BJ (cell line): ENCODE data around the gene LILRA1. TPM values are rescaled to one million over a fixed set of nuclear protein-coding genes. Genes with fewer than 3 reads are reported as not detected.
"Not testable (repeated sequence)": the region's sequence is repeated elsewhere in the genome, so short reads cannot be mapped to it uniquely, and the experiment has no call there.

Experiments used
- CTCF ChIA-PET: fragments of 350-600 bp; formaldehyde crosslinking; extraction: SDS; loops from one replicate; lab custom pipeline; 2021; ENCODE audit warnings: antibody characterized with exemption, inconsistent platforms; lab: Yijun Ruan, JAX
- POLR2A ChIA-PET: fragments of 300-600 bp; sonication (Branson Sonifier 250); formaldehyde crosslinking; extraction: SDS; loops from one replicate; lab custom pipeline; 2021; ENCODE audit warnings: antibody characterized with exemption; lab: Charles Lee
- DNase-seq: peaks from one replicate; pipeline ENCODE4 v3.0.0-alpha.2; 2011; ENCODE audit warnings: low read depth
- H3K27me3 ChIP-seq: 2 replicates; pipeline ENCODE4 v1.6.0; 2011; ENCODE audit warnings: low read length; ENCODE audit not compliant: control insufficient read depth, insufficient read depth
- H3K36me3 ChIP-seq: 2 replicates; pipeline ENCODE4 v1.5.1; 2011; ENCODE audit warnings: low read length; ENCODE audit not compliant: control insufficient read depth, insufficient read depth
- H3K4me3 ChIP-seq: 2 replicates; pipeline ENCODE4 v1.5.1; 2011; ENCODE audit warnings: low read depth, mild to moderate bottlenecking, control low read depth, low read length
- CTCF ChIP-seq: IDR thresholded peaks from 2 replicates; pipeline ENCODE4 v1.5.1; 2011; ENCODE audit warnings: low read depth, mild to moderate bottlenecking, control low read depth, inconsistent platforms, low read length, moderate library complexity; ENCODE audit not compliant: insufficient read depth
- polyA plus RNA-seq: library from polyadenylated mRNA; depleted of rRNA; stranded (reverse); fragments of >200 nt; gene quantifications from 2 replicates; pipeline ENCODE4 v1.2.3, GENCODE V29; 2011

Gene LILRA1
- polyA plus RNA-seq, 1 experiment, result not detected

GRCh38 chr19:54577334-54577733 lies 16.1 kb upstream of the LILRA1 start:
- ChIA-PET POLR2A (no interaction called here), CTCF (no interaction called here)
- H3K4me3 ChIP-seq, result no peak overlapping the region
- no peak for TF ChIP-seq CTCF
- no peaks in the 10 kb centered on the region for H3K36me3 ChIP-seq
- no peak for DNase-seq
- no peaks in the 10 kb centered on the region for H3K27me3 ChIP-seq

DNA sequence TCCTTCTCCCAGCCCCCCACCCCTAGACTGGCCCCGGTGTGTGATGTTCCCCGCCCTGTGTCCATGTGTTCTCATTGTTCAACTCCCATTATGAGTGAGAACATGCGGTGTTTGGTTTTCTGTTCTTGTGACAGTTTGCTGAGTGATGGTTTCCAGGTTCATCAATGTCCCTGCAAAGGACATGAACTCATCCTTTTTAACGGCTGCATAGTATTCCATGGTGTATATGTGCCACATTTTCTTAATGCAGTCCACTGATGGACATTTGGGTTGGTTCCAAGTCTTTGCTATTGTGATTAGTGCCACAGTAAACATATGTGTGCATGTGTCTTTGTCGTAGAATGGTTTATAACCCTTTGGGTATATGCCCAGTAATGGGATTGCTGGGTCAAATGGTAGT lies 15.2 kb upstream of the LILRA1 start:
- CTCF ChIA-PET, DNase-seq, H3K36me3 ChIP-seq, H3K4me3 ChIP-seq, POLR2A ChIA-PET, H3K27me3 ChIP-seq: not testable (repeated sequence)

GRCh38 chr19:54586397-54586796 lies 7.0 kb upstream of the LILRA1 start:
- POLR2A ChIA-PET, result no interaction called here

DNA sequence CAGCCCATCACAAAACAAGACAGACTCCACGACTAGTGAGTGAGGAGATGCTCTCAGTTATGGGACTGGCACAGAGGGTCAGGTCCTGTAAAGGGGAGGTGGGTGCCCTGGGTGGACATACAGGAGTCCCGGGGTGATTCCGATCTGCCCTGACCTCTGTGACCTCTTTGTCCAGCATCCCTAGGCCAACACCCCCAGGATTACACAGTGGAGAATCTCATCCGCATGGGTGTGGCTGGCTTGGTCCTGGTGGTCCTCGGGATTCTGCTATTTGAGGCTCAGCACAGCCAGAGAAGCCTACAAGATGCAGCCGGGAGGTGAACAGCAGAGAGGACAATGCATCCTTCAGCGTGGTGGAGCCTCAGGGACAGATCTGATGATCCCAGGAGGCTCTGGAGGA lies 6.4 kb upstream of the LILRA1 start:
- Histone ChIP-seq H3K36me3 (no peaks in the 10 kb centered on the region), H3K27me3 (no peaks in the 10 kb centered on the region), H3K4me3 (no peak overlapping the region)
- TF ChIP-seq CTCF, result no peak
- DNase-seq, result no peak
- ChIA-PET POLR2A (no interaction called here), CTCF (no interaction called here)

More at GRCh38 chr19:54586397-54586796, 7.0 kb upstream of the LILRA1 start:
- no peak for TF ChIP-seq CTCF
- CTCF ChIA-PET, result no interaction called here
- Histone ChIP-seq H3K4me3 (no peak overlapping the region), H3K27me3 (no peaks in the 10 kb centered on the region), H3K36me3 (no peaks in the 10 kb centered on the region)
- no peak for DNase-seq

DNA sequence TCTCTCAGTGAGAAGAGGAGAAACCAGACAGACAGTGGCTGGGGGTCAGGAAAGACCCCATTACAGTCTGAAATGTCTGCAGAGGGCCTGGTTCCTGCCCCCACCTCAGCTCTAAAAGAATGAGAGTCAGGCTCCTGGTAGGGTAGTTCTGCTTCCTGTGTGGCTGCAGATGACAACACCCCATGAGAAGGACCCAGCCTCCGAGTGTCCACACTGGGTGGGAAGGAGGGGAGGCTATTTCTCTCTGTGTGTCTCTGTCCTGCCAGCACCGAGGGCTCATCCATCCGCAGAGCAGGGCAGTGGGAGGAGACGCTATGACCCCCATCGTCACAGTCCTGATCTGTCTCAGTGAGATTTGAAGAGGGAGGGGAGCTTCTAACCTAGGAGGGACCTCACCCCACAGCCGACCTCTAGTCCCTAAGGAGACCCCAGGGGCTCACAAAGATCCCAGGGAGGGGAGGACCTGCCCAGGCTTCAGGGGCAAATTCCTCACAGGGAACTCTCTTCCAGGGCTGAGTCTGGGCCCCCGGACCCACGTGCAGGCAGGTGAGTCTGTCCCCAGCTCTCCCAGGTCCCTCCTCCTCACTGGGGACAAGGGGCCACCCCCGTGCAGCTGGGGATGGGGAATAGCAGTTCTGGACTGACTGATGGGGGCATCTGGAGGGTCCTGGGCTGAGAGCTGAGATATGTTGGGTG lies 647 bp downstream of the LILRA1 start:
- H3K4me3 ChIP-seq, POLR2A ChIA-PET, CTCF ChIA-PET, H3K27me3 ChIP-seq, DNase-seq, H3K36me3 ChIP-seq: not testable (repeated sequence)

DNA sequence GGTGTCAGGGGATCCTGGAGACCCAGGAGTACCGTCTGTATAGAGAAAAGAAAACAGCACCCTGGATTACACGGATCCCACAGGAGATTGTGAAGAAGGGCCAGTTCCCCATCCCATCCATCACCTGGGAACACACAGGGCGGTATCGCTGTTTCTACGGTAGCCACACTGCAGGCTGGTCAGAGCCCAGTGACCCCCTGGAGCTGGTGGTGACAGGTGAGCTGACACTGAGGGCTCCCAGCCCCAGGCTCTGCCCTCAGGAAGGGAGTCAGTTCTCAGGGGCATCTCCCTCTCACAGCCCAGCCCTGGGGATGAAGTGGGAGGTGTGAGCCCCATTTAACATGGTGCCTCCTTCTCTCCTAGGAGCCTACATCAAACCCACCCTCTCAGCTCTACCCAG lies 1.3 kb downstream of the LILRA1 start:
- TF ChIP-seq CTCF, result no peak
- POLR2A ChIA-PET, result no interaction called here
- CTCF ChIA-PET, result no interaction called here

DNA sequence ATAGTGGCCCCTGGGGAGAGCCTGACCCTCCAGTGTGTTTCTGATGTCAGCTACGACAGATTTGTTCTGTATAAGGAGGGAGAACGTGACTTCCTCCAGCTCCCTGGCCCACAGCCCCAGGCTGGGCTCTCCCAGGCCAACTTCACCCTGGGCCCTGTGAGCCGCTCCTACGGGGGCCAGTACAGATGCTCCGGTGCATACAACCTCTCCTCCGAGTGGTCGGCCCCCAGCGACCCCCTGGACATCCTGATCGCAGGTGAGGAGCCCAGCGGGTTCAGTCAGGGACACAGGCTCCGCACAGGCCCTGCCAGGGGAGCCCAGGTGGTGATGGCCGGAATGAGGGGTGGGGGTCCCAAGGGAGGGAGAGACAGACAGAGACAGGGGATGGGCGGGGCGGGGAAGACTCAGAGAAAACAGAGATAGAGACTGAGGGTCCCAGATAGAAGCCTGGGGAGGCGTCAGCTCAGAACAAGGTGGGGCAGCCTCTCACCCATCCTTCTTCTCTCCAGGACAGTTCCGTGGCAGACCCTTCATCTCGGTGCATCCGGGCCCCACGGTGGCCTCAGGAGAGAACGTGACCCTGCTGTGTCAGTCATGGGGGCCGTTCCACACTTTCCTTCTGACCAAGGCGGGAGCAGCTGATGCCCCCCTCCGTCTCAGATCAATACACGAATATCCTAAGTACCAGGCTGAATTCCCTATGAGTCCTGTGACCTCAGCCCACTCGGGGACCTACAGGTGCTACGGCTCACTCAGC lies 2.4 kb downstream of the LILRA1 start:
- POLR2A ChIA-PET, H3K36me3 ChIP-seq, H3K4me3 ChIP-seq, CTCF ChIA-PET, DNase-seq, H3K27me3 ChIP-seq: not testable (repeated sequence)

More for the DNA sequence above, 1.3 kb downstream of the LILRA1 start:
- DNase-seq, result no peak
- Histone ChIP-seq H3K4me3 (no peak overlapping the region), H3K27me3 (no peaks in the 10 kb centered on the region), H3K36me3 (no peaks in the 10 kb centered on the region)
